CD4-positive, alpha-beta T cell treated with Interleukin-4 for 4 hours (primary cell): Measurements from ENCODE around the gene CENPX.
"Not testable (repeated sequence)": the region's sequence is repeated elsewhere in the genome, so short reads cannot be mapped to it uniquely, and the experiment has no call there.

Experiments used
- DNase-seq: peaks from one replicate; pipeline ENCODE4 v3.0.0-alpha.2; 2020

CENPX gene

GRCh38 chr17:81995463-81996231, 27.0 kb downstream of the CENPX start:
- DNase-seq: no peak

- no peak for DNase-seq
These were observed 27.9 kb downstream of the CENPX start for GRCh38 chr17:81994593-81995462.

- no peak for DNase-seq
These were observed 28.7 kb downstream of the CENPX start for GRCh38 chr17:81993729-81994592.

GRCh38 chr17:81992306-81993102, 30.2 kb downstream of the CENPX start:
- DNase-seq: no peak

GRCh38 chr17:81991684-81992305, 30.9 kb downstream of the CENPX start:
- DNase-seq: no peak

GRCh38 chr17:81990836-81991683, 31.6 kb downstream of the CENPX start:
- no peak for DNase-seq

- no peak for DNase-seq
These were observed 35.4 kb downstream of the CENPX start for GRCh38 chr17:81987161-81987770.

- no peak for DNase-seq
These were observed 36.1 kb downstream of the CENPX start for GRCh38 chr17:81986606-81987005.

- no peak for DNase-seq
These were observed 37.8 kb downstream of the CENPX start for GRCh38 chr17:81984773-81985410.

- no peak for DNase-seq
These were observed 38.9 kb downstream of the CENPX start for GRCh38 chr17:81983639-81984373.

- no peak for DNase-seq
These were observed 39.6 kb downstream of the CENPX start for GRCh38 chr17:81983011-81983638.

- DNase-seq: not testable (repeated sequence)
These were observed 41.2 kb downstream of the CENPX start for GRCh38 chr17:81981511-81981910.

- DNase-seq: no peak
These were observed 41.9 kb downstream of the CENPX start for GRCh38 chr17:81980707-81981343.

GRCh38 chr17:81980122-81980521, 42.6 kb downstream of the CENPX start:
- no peak for DNase-seq

GRCh38 chr17:81978524-81979298, 44.0 kb downstream of the CENPX start:
- DNase-seq: no peak

- DNase-seq: peak; percentile 84
These were observed 45.4 kb downstream of the CENPX start, which contains the start of gene ASPSCR1 for GRCh38 chr17:81977211-81977808. TSS of gene ASPSCR1 (plus strand) at chr17:81977629. CDS start at chr17:81977647, 18 bp downstream.
